Left lobe of liver (tissue), 2 donors: ENCODE measurements around the gene IFT52. TPM values are rescaled to one million over a fixed set of nuclear protein-coding genes. Genes with fewer than 3 reads are reported as not detected.
"Not testable (repeated sequence)": the region's sequence is repeated elsewhere in the genome, so short reads cannot be mapped to it uniquely, and the experiment has no call there.

Experiments used
- ATAC-seq: fragments of 200-7000 bp; cut with Tn5 transposase; one replicate; pipeline ENCODE4 v1.9.1; 2020; ENCODE audit warnings: mild to moderate bottlenecking, moderate library complexity
- DNase-seq: peaks from one replicate; pipeline ENCODE4 v3.0.0-alpha.2; 2020; ENCODE audit warnings: low spot score
- total RNA-seq: library from RNA; stranded (reverse); gene quantifications from one replicate; pipeline ENCODE4 v1.2.1, GENCODE V29; 2021
- donor health status: DM: no; HTN: no; CAD: no; lungs with moderate emphysema.
- donor health status: DM: no; HTN: yes; CAD: no.

Gene IFT52
- total RNA-seq, 1 donor from 2014 or later: 4.4 TPM

DNA sequence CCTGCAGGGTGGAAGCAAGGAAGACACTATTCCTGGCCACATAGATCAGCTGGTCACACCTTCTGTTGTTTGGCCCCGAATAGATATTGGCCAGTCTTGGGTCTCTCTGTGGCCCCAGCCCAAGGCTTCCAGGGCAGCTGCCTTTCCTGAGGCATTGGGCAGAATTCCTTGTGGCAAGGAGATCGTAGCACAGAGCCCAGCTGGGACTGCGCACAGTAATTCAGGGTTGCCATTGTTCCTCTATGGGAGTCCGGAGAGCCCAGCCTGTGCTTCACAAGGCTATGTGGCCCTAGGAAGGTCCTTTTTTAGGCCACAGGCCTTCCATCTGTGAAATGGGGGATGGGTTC lies 25.0 kb upstream of the IFT52 start:
- DNase-seq (no peak), ATAC-seq (no peak)

DNA sequence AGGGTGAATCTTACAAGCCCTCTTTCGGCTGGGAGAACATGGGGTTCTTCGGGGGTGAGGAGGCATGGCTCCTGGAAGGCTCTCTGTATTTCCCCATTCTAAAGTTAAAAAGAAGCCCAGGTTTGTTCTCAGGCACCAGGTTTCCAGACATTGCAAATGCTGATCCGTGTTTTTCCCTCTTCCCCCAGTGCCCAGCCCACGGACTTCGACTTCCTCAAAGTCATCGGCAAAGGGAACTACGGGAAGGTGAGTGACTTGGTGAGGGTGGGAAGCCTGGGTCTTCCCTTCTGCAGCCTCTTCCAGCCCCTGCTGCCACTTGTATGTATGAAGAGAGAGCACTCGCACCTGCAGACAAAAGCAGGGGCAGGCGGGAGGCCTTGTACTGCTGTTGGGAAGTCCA lies 23.3 kb upstream of the IFT52 start:
- ATAC-seq: no peak
- DNase-seq: no peak

DNA sequence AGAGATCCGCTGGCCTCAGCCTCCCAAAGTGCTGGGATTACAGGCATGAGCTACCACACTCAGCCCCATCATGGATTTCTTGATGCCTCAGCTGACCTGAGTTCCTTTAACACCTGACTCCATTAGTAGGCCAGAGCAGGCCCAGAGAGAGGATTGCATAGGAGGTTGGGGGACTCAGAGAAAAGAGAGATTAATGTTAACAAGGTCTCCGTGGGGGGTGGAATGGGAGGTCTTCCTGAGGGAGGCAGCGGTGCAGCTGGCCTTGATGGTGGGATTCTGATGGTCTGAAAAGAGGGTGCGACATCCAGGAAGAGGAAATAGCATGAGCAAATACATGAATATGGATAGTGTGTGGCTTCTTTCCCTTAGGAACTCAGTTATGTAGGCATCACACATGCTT lies 22.0 kb upstream of the IFT52 start:
- DNase-seq: no peak
- ATAC-seq: no peak

DNA sequence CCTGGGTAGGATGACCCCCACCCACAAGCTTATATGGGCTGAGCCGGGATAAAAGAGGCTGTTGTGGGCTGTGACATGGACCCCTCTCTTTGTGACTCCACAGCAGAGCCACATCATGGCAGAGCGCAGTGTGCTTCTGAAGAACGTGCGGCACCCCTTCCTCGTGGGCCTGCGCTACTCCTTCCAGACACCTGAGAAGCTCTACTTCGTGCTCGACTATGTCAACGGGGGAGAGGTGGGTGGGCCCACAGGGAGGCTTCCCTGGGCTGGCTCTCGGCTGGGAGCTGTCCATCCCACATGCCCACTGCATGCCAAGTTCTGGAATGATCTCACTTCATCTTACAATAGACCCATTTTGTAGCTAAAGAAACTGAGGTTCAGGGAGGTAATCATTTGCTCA lies 21.5 kb upstream of the IFT52 start:
- DNase-seq (no peak), ATAC-seq (no peak)

DNA sequence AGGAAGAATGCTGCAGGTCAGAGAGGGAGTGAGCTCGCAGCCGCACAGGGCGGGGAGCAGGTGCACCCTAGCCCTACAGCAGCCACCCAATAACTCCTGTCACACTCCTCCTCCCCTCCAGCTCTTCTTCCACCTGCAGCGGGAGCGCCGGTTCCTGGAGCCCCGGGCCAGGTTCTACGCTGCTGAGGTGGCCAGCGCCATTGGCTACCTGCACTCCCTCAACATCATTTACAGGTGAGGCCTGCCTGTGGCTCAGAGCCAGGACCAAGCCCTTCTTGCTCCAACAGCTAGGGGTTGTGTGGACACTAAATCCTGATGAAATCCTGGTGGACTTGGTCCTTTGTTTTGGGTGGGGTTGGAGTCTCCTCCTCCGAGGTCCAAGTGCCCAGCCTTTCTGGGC lies 20.2 kb upstream of the IFT52 start:
- DNase-seq: peak; percentile 62
- peak; percentile 60 for ATAC-seq

DNA sequence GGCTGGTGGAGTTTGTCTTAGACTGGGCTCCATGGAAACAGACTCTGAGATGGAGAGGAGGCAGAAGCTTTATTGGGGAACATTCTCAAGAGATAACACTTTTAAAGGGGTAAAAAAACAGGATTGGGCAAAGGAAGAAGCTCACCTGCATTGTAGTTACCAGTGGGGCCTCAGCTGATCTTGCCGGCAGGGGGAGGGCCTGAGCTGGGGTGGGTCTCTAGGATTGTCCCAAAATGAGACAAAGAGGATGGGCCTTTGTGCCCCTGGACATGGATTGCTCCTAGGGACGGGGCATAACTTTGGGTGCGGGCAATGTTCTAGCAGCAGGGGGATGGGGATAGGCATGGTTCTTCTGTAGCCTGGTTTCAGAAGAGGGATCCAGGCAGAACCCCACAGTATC lies 19.4 kb upstream of the IFT52 start:
- ATAC-seq (no peak), DNase-seq (no peak)

DNA sequence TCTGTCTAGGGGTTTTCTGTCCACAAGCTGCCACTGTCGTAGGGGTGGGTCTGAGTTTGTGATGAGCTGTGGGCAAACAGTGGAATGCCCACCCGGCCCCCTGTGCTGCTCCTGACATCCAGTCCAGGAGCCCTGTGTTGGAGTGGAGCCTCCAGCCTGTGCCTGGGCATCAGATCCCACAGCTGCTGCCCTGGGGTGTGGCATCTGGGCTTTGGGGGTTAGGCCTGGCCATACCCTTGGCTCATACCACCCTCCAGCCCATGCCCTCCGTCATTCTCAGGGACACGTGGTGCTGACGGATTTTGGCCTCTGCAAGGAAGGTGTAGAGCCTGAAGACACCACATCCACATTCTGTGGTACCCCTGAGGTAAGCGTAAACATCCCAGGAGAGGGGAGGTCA lies 19.0 kb upstream of the IFT52 start:
- DNase-seq (no peak), ATAC-seq (no peak)

DNA sequence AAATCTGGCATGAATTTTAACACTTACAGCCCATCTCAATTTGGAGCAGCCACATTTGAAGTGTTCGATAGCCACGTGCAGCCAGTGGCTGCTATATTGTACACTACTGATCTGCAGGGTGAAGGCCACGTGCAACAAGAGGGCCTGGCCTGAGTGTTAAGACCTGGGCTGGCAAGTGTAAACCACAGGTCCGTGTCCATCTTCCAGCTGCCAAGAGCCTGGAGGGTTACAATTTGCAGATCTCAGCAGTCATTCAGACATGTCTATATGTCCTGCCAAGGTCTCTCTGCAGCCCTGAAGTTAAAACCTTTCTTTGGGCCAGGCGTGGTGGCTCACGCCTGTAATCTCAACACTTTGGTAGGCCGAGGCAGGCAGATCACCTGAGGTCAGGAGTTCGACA lies 17.8 kb upstream of the IFT52 start:
- ATAC-seq (no peak), DNase-seq (no peak)

DNA sequence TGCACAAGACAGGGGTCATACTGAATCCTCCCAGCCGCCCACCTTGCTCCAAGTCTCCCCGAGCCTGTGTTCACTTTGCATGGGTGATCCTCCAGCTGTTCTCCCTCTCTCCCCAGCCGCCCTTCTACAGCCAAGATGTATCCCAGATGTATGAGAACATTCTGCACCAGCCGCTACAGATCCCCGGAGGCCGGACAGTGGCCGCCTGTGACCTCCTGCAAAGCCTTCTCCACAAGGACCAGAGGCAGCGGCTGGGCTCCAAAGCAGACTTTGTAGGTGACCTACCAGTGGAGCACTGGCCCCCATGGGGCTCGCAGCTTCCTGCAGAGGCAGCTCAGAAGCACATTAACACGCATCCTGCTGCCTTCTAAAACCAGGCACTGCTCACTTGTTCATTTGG lies 14.6 kb upstream of the IFT52 start:
- no peak for ATAC-seq
- no peak for DNase-seq

DNA sequence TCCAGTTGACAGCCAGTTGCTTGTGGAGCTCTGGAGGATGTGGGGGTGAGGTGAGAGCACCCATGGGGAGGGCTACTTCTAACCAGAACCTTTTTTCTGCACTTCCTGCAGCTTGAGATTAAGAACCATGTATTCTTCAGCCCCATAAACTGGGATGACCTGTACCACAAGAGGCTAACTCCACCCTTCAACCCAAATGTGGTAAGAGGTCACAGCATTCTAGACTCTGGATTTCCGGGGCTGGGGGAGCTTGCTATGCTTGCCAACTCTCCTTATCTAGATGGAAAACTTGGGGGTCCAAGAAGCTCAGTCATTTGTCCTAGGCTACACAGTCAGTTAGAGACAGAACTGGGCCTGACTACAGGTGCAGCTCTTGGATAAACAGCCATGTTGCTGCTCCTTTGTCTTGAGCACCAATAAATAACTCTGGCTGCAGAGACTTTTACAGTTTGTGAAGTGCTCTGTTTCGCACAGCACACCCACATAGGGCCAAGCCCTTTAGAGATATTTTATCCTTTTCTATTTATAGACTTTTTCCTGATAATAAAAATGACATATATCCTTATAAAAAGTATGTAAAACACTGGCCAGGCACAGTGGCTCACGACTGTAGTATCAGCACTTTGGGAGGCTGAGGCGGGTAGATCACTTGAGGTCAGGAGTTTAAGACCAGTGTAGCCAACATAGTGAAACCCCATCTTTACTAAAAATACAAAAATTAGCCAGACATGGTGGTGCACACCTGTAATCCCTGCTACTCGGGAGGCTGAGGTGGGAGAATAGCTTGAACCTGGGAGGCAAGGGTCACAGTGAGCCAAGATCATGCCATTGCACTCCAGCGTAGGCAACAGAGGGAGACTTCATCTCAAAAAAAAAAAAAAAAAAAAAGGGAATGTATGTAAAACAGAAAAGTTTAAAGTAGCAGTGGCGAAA lies 10.6 kb upstream of the IFT52 start:
- ATAC-seq: no peak
- no peak for DNase-seq

DNA sequence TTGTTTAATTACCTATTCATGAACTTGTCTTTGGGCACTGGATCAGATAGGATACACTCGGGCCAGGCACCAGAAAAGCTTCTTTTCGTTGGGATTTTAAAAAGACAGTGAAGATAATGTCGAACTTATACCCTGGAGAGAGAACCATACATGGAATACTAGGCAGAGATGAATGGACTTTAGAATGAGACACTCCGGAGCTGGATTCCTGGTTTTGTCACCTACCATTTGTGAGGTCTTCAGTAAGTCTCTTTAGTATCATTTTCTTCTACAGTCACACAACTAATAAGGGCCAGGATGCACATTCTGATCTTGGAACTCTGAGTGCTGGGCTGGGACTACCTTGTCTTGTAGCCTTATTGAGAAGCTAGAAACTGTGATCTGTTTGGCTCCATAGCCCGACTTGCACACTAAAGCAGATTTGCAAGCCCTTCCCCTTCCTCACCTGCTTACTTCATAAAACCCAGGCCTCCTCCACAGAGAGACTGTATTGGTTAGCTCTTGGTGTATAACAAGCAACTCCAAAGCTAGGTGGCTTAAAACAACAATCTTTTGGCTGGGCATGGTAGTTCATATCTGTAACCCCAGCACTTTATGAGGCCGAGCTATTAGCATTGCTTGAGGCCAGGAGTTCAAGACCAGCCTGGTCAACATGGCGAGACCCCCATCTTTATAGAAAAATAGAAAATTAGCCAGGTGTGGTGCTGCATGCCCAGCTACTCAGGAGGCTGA lies 7.4 kb upstream of the IFT52 start:
- DNase-seq (no peak), ATAC-seq (peak; percentile 6)

DNA sequence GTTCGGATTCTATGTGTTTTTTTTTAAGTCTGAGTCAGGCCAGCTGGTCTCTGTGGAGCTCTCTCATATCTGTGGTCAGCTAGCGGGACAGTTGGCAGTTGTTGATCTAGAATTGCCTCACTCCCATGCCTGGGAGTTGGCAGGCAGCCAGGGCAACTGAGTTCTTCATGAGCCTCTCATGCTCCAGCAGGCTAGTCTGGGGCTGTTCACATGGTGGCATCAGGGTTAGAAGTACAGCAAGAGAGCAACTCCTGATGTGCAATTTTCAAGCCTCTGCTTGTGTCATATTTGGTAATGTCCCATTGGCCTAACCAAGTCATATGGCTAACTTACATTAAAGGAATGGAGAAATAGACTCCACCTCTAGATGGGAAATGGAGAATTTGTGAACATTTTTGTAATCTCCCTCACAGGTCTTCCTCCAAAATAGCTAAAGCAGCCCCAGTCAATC lies 6.7 kb upstream of the IFT52 start:
- DNase-seq (peak; percentile 89), ATAC-seq (peak; percentile 80)

DNA sequence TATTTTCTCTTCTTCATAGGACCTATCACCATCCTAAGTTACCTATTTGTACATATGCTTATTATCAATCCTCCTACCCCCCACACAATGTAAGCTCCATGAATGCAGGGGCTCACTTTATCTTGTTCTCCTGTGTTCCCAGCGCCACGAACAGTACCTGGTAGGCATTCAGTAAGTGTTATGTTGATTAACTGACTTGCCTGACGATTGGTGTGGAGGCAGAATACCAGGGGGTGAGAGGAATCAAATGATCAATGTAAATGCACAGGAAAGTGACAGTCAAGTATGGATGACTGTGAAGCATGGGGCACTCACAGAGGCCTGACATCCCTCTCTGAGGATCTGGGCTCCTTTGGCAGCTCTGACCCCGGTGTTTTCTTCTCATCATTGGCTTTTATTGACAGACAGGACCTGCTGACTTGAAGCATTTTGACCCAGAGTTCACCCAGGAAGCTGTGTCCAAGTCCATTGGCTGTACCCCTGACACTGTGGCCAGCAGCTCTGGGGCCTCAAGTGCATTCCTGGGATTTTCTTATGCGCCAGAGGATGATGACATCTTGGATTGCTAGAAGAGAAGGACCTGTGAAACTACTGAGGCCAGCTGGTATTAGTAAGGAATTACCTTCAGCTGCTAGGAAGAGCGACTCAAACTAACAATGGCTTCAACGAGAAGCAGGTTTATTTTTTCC lies 6.1 kb upstream of the IFT52 start:
- ATAC-seq (peak; percentile 32), DNase-seq (no peak)

DNA sequence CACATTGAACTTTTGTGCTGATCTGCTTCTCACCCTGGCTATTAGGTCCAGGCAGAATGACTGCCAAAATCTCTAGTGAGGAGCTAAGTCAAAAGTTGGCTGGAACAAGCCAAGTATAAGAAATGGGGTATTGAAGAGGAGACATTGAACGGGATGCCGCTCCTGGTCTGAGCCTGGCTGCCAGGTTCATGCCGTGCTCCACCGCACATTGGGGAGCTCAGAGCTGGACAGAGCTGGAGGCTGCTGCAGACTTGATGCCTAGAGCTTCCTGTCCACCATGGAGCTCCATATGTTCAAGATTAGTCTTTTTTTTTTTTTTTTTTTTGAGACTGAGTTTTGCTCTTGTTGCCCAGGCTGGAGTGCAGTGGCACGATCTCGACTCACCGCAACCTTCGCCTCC lies 4.1 kb upstream of the IFT52 start:
- DNase-seq (no peak), ATAC-seq (no peak)

DNA sequence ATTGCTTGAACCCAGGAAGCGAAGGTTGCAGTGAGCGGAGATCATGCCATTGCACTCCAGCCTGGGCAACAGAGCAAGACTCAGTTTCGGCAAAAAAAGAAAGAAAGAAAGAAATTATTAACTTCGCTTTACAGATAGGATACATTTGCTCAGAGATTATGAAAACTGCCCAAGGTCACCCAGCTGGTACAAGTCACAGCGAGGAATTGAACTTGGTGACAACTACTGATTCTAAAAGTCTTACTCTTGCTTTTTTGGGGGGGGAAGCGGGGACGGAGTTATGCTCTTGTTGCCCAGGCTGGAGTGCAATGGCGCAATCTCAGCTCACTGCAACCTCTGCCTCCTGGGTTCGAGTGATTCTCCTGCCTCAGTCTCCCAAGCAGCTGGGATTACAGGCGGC lies 2.2 kb upstream of the IFT52 start:
- not testable (repeated sequence) for DNase-seq, ATAC-seq

DNA sequence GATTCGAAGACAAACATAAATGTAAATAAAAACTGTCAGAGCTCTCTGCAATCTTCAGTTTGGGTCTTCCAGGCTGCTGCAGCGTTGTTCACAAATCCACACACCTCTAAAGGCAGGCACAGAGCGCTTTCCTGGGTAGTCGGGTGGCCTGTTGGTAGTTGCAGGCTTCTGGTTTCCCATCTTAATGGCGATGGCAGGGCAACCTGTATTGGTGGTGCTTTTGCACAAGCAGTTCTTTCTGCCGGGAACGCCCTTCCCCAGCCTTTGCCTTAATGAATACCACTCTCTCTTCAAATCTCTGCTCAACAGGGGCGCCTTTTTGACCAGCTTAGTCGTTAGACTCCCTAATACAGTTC lies 723 bp upstream of the IFT52 start:
- peak; percentile 34 for ATAC-seq
- no peak for DNase-seq

DNA sequence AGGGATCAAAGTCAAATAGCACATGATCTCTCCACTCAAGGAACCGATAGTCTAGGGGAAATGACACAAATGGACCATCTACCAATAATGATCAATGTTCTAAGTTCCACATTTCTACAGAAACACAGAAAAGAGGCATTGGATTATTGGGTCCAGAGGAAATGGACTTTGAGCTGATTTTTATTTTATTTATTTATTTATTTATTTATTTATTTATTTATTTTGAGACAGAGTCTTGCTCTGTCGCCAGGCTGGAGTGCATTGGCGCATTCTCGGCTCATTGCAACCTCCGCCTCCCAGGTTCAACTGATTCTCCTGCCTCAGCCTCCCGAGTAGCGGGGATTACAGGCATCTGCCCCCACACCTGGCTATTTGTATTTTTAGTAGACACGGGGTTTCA lies 11.2 kb downstream of the IFT52 start:
- ATAC-seq, DNase-seq: not testable (repeated sequence)

DNA sequence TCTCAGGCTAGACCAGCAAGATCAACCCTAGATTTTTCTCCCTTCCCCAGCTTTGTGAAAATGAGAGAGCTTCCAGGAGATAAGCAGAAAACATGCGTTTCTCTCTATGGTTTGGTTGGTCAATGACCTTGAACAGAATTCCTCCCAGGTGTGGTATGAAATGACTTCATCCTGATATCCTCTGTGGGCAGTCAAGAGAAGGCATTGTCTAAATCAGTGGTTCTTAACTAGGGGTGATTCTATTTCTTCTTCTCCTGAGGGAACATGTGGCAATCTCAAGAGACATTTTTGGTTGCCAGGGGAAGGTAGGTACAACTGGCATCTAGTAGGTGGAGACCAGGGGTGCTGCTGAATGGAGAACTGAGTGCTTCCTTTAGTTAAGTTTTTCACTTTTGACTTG lies 12.4 kb downstream of the IFT52 start:
- DNase-seq (no peak), ATAC-seq (no peak)

DNA sequence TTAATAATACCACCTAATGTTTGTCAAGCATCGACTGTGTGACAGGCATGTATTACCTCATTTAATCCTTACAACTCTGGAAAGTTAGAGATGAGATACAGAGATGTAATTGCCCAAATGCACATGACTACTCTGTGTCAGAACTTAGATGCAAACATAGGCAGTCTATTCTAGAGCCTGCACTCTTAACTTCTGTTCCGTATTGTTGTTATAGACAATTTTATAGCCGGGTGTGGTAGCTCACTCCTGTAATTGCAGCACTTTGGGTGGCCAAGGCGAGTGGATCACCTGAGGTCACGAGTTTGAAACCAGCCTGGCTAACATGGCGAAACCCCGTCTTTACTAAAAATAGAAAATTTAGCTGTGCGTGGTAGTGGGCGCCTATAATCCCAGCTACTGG lies 15.0 kb downstream of the IFT52 start:
- DNase-seq: no peak
- no peak for ATAC-seq

DNA sequence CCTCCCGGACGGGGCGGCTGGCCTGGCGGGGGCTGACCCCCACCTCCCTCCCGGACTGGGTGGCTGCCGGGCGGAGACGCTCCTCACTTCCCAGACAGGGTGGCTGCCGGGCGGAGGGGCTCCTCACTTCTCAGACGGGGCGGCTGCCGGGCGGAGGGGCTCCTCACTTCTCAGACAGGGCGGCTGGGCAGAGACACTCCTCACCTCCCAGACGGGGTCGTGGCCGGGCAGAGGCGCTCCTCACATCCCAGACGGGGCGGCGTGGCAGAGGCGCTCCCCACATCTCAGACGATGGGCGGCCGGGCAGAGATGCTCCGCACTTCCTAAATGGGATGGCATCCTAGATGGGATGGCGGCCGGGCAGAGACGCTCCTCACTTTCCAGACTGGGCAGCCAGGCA lies 16.5 kb downstream of the IFT52 start:
- ATAC-seq, DNase-seq: not testable (repeated sequence)

DNA sequence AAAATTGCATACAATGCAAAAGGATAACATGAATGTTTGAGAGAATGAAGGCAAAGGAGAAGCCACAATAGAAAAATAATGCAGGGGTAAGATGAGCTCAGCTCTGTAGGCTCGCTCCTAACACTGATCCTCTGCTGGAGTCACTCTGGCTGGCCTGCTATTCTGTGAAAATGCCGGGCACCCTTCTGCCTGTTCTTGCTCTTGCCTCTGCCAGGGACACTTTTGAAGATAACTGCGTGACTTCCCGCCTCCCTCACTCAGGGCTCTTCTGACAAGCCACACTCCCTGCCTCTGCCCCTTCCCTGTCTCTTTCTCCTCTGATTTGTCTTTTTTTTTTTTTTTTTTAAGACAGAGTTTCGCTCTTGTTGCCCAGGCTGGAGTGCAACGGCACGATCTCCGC lies 40.9 kb downstream of the IFT52 start:
- ATAC-seq: no peak
- DNase-seq: no peak

DNA sequence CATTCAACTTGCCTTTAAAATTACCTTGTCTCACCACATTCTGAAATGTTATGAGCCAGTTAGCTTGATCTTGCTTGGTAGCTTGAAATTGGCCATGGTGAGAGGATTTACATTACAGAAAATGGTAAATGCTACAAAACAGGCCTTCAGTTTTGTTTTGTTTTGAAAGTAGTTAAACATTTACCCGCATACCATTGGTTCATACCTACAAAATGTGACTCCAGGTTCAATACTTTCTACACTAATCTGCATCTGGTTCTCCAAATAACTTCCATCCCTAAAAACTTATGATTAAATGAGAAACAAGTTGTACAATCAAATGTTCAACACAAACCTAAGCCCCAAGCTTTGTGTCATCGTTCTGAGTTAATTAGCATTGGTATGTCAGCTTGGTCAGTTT lies 45.7 kb downstream of the IFT52 start:
- ATAC-seq: no peak

More for the DNA sequence above, 45.7 kb downstream of the IFT52 start:
- no peak for DNase-seq
